Femur (tissue), 1 donor: ENCODE results near the gene CSRNP2.
"Not testable (repeated sequence)": the region's sequence is repeated elsewhere in the genome, so short reads cannot be mapped to it uniquely, and the experiment has no call there.

Experiments
- DNase-seq: peaks from one replicate; pipeline ENCODE4 v3.0.0-alpha.2; 2017

Gene CSRNP2

DNA sequence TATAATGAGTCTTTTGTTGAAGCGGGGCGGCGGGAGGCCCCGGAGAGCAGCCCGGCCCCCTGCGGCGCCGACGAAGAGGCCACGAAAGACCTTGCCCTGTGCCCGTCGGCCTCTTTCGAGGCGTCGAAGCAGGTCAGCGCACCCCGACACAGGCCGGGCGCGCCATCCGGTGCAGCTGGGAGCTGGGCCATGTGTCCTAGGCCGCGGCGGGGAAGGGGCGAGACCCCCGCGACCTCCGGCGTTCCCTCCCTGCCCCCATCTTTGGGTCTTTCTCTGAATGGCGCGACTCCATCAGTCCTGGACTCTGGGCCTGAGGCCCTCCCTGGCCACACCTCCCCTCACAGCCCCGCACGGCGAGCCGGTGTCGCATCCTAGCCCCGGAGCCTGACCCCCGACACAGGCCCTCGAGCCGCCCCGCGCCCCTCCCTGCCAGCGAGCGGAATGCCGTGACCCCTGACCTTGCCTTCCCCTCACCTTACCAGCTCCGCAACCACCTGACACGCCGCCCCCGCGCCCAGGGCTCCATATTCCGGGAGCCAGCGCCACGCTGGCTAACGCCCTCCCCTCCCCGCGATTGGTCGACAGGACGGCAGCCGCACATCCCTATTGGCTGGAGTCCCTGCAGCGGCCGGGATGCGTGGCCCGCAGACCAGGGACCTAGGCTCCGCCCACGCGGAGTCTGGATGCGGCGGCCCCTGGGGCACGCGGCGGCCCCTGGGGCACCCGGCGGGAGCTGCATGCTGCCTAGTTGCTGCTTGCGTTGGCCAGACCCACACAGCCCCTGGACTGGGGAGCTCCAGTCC, 57.4 kb downstream of the CSRNP2 start, which contains the start of gene SLC11A2:
Gene SLC11A2, minus strand, starts transcription at position 549 of the 803 bp plus-strand sequence. CDS start 15,656 bp downstream, outside the sequence.
- peak; percentile 97 for DNase-seq

DNA sequence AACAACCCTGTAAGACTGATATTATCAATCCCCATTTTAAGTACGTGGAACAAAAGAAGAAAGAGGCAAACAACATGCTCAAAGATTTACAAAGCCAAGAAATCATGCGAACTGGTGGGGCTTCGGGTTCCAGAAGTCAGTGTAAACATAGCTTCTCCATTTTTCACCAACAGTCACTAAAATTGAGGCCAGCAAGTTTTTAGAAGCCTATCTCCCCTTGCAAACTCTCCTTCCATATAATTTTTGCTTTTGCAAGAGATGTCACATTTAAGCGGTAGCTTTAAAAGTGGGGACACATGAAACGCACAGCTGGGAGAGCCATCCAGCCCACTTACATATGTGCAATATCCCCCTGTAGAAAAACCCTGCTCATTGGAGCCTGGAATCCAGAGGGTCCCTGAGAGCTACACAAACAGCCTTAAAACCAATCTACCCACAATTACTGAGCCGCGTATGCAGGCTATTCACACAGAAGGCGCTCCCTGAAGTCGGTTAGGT, 58.0 kb downstream of the CSRNP2 start:
- no peak for DNase-seq

DNA sequence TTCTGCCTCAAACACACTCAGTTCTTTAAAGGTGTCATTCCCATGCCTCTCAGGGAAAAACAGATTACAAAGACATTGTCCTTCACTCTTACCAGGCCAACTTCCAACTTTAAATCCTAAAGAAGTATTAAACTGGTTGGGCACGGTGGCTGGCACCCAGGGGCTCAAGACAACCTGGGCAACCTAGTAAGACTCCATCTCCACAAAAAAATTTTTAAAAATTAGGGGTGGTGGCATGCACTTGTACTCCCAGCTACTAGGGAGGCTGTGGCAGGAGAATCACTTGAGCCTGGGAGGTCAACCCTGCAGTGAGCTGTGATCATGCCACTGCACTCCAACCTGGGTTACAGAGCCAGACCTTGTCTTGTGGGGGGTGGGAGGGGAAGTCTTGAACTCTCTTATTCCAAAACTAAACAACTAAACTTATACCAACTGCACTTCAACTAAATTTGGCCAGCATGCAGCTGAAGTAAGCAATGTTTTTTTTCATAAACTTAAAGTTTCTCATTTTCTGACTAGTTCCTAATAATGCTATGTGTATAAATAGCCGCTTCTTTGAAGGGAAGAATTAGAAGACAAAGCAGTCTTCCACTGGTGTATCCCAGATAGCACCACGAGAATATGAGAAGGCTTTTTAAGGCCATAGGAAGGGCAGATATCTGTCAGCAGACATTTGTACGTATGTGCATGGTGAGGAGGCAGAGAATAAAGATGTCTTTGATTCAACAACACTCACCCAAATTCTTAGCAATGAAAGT, 59.6 kb downstream of the CSRNP2 start:
- no peak for DNase-seq

DNA sequence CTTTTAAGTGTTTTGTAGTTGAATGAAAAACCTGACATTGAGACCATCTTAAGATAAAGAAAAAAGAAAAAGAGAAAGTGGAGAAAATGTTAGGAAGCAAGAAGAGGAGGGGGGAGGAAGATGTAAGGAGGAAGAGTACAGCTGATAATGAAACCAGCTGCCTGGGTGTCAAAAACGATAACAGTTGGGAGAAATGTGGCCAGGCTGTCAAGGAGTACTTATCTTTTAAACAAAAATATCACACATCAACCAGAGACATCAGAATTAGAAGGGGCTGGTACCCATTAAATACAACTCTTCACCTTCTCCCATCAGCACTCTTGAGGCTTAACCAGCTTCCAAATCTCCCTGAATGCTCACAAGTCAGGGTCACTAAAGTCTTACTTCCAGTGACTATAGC, 61.7 kb downstream of the CSRNP2 start:
- DNase-seq, result no peak

DNA sequence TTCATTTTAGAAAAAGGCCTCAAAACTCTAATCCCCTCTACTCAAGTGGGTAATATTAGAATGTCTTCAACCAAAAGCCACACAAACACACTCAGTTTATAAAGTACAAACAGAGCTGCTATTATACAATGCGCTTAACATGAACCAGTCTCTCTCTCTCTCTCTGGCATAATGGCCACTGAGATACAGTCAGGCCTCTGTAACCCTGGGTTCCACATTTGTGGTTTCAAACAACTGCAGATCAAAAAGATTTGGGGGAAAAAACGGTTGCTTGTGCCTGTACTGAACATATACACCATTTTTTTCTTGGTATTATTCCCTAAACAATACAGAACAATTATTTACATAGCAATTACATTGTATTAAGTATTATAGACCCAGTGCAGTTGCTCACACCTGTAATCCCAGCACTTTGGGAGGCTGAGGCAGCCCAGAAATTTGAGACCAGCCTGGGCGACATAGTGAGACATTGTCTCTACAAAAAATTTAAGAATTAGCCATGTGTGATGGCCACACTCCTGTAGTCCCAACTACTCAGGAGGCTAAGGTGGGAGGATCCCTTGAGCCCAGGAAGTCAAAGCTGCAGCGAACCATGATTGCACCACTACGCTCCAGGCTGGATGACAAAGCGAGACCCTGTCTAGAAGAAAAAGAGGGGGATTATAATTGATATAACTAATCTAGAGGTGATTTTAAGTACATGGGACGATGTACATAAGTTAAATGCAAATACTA, 62.8 kb downstream of the CSRNP2 start:
- no peak for DNase-seq

DNA sequence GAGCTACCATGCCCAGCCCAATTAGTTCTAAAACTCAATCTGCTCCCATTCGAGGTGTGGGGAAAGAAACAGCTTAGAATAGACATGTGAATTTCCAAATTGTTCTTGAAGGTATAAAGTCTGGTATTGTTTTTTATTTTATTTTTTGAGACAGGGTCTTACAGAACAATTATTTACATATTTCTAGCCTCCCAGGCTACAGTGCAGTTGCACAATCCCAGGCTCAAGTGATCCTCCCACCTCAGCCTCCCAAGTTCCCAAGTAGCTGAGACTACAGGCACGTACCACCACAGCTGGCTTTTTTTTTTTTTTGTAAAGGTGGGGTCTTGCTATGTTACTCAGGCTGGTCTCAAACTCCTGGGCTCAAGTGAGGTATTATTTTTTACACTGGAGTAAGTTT, 63.5 kb downstream of the CSRNP2 start:
- DNase-seq, result no peak

DNA sequence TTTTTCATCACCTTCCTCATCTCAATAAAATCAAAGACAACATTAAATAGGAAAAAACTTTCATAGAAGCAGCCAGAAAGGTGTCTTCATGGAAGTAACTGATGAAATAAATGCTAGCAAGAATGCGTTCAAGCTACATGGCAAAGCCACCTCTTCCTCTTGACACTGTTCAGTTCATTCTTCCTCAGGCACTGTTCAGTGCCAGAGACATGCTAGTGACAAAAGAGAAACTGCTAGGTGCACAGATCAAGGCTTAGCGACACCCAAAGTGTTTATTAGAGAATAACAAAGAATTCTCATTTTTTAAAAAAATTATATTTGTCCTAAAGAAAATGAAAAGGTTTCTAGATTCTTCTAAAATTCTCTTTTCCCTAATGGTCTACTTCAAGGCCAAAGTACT, 64.4 kb downstream of the CSRNP2 start:
- DNase-seq, result no peak

DNA sequence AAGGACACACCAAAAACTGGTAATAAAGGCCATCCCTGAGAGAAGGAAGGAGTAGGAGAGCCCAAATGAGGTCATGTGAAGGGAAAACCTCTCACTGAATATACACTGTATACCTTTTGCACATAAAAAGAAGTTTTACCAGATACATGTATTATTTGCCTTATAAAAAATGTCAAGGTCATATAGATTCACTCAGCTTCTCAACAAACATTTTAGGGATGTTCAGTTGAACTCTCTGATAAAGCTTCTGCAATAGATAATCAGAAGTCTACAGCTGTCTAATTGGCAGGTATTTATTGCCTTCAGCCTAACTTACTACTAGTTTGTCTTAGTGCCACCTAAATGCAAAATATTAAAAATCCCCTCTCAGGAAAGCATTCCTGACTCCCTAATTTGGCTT, 65.9 kb downstream of the CSRNP2 start:
- DNase-seq, result no peak

DNA sequence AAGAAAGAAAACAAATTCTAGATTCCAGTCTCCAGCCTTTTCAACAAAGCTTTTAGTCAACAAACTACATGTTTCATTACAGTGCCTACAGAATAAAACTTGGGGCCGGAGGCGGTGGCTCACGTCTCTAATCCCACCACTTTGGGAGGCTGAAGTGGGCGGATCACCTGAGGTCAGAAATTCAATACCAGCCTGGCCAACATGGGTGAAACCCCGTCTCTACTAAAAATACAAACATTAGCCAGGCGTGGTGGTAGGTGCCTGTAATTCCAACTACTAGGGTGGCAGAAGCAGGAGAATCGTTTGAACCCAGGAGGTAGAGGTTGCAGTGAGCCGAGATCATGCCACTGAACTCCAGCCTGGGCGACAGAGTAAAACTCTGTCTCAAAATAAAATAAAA, 68.9 kb downstream of the CSRNP2 start:
- DNase-seq, result not testable (repeated sequence)

DNA sequence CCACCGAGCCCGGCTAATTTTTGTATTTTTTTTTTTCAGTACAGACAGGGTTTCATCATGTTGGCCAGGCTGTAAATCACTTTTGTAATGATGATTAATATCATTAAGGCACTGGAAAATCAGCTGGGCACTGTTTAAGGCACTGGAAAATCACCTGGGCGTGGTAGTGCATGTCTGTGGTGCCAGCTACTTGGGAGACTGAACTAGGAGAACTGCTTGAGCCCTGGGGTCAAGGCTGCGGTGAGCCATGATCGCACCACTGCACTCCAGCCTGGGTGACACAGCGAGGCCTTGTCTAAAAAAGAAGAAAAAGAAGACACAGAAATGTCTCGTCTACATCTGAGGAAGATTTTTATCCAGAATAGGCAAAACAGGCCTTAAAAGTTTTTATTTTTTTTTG, 70.0 kb downstream of the CSRNP2 start:
- no peak for DNase-seq

DNA sequence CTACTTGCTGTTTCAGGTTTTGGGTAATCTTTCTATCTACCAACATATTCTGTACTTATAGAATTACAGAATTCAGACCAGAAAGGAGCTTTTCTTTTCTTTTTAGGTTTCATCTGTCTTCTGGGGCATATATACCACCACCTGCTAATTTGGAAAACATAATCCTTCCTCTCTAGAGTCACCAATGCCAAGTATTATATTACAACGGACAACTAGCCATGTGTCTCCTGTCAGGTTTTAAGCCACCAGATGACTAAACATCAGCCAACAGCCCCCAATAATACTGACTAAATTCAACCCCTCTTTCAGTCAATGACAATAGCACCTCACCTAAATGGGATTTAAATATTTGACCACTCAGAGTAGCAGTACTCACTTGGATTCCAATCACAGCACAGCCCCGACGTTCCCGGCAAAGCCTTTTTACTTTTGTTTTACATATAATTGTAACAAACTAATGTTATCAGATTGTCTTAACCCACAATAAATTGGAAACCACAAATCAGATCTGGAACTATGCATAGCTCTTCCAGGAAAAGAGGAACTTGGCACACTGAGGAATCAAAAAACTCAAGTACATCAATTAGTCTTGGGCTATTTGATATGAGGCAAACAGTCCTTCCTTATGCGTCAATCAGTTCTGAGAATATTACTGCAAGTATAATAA, 70.7 kb downstream of the CSRNP2 start:
- no peak for DNase-seq

DNA sequence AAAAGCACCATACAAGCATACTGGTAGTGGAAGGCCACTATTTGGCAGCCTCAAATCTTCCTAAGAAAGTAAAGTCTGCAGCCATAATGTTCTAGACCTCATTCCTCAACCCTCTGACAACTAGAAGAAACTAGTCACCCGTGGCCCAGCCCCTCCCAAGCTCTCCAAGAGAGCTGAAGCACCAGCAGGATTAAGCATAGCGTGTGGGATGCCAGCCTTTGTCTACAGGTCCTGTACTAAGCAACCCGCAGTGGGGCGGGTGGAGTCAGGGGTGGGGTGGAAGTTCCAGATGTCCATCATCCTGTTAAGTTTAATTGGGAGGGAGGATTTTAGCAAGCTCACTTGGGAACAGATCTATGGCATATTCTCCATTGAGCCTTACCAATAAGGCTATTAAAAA, 71.4 kb downstream of the CSRNP2 start:
- DNase-seq, result no peak
